WERI-Rb-1 (cell line): ENCODE data around the gene PARD3B.

Experiments used
- DNase-seq: peaks from one replicate; pipeline ENCODE4 v3.0.0-alpha.2; 2020
- H3K27ac ChIP-seq: fragments of 250-450 bp; sonication (Bioruptor Pico); 2 replicates; pipeline ENCODE4 v1.5.1; 2020; ENCODE audit warnings: mild to moderate bottlenecking, moderate library complexity
- H3K27me3 ChIP-seq: fragments of 250-450 bp; sonication (Bioruptor Pico); 2 replicates; pipeline ENCODE4 v1.5.1; 2021; ENCODE audit warnings: mild to moderate bottlenecking, low read depth, moderate library complexity; ENCODE audit not compliant: insufficient read depth, severe bottlenecking
- H3K36me3 ChIP-seq: fragments of 250-450 bp; sonication (Bioruptor Pico); 2 replicates; pipeline ENCODE4 v1.5.1; 2020; ENCODE audit warnings: mild to moderate bottlenecking, moderate library complexity
- H3K4me3 ChIP-seq: 2 replicates; pipeline ENCODE4 v1.5.1; 2011; ENCODE audit warnings: low read depth, mild to moderate bottlenecking, control low read depth, low read length
- H3K9me3 ChIP-seq: fragments of 250-450 bp; sonication (Bioruptor Pico); 2 replicates; pipeline ENCODE4 v1.5.1; 2021; ENCODE audit warnings: mild to moderate bottlenecking, moderate library complexity; ENCODE audit not compliant: severe bottlenecking
- TF ChIP-seq, protein P1 (sequence below): IDR thresholded peaks from 2 replicates; pipeline ENCODE4 v1.5.1; 2011; ENCODE audit warnings: low read depth, mild to moderate bottlenecking, control low read depth, inconsistent platforms, low read length

Gene PARD3B

DNA sequence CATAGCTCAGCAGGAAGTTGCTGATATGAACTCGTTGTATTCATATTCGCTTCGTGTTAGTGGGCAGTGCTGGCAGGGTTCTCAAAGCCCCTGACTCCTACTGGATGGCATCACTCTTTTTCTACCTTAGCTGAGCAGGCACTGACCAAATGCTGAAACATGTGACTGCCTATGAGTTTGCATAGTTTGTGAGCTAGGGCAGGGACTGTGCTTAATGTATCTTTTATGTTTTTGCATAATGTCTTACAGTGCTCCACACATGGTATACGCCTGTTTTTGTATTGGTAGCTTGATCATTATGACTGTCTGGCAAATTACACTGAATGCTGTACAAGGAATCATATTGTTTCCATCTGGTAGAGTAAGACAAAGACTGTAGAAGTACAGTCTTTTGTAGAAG lies 305.3 kb downstream of the PARD3B start:
- Histone ChIP-seq H3K36me3 (no peaks in the 10 kb centered on the region), H3K9me3 (no peaks in the 10 kb centered on the region), H3K27ac (no peak overlapping the region), H3K4me3 (no peak overlapping the region), H3K27me3 (no peaks in the 10 kb centered on the region)
- no peak for DNase-seq
- TF ChIP-seq, protein P1, sequence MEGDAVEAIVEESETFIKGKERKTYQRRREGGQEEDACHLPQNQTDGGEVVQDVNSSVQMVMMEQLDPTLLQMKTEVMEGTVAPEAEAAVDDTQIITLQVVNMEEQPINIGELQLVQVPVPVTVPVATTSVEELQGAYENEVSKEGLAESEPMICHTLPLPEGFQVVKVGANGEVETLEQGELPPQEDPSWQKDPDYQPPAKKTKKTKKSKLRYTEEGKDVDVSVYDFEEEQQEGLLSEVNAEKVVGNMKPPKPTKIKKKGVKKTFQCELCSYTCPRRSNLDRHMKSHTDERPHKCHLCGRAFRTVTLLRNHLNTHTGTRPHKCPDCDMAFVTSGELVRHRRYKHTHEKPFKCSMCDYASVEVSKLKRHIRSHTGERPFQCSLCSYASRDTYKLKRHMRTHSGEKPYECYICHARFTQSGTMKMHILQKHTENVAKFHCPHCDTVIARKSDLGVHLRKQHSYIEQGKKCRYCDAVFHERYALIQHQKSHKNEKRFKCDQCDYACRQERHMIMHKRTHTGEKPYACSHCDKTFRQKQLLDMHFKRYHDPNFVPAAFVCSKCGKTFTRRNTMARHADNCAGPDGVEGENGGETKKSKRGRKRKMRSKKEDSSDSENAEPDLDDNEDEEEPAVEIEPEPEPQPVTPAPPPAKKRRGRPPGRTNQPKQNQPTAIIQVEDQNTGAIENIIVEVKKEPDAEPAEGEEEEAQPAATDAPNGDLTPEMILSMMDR = no peak

DNA sequence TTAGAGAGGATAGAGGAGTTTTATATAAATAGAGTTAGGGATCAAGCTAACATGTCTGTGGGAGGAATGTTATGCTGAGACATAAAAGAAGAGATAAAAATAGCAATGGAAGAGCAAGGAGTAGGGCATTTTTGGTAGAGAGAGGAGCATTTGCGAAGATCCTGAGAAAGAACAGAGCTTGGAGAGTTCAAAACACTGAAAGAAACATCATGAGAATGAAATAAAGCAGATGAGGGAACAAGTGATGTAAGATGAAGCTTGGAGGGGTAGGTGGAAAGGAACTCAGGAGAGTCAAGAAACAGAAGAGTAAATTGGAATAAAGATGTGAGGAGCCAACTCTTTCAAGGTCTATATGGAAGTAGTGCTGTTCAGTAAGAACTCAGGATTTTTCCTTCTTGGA lies 308.6 kb downstream of the PARD3B start:
- H3K27me3 ChIP-seq = no peaks in the 10 kb centered on the region
- H3K4me3 ChIP-seq = no peak overlapping the region
- DNase-seq = no peak
- no peak overlapping the region for H3K27ac ChIP-seq
- no peaks in the 10 kb centered on the region for H3K9me3 ChIP-seq
- TF ChIP-seq, protein P1 = no peak
- H3K36me3 ChIP-seq = no peaks in the 10 kb centered on the region

DNA sequence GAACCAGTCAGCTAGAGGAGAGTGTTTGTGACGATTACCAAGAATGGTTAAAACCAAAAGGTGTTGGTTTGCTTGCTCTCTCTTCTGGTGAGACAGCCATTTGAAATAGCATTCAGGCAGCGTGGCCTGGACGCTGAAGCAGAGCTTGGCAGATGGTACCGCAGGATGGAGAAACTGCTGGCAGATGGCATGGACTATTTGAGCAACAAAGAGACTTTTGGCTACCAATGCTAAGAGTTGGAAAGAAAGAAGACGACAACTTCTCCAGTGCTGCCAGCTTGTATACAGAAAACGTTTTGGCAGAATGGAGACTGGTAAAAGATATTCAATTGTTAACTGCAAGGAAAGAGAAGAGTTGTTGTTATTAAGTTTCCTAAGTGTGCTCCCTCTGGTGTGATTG lies 315.0 kb downstream of the PARD3B start:
- DNase-seq = peak; percentile 56
- TF ChIP-seq, protein P1 = no peak
- H3K9me3 ChIP-seq = no peaks in the 10 kb centered on the region
- H3K27ac ChIP-seq = peak overlapping the region; percentile 6; the same call in 1 of the 2 replicates
- H3K4me3 ChIP-seq = no peak overlapping the region
- H3K36me3 ChIP-seq = no peaks in the 10 kb centered on the region
- no peaks in the 10 kb centered on the region for H3K27me3 ChIP-seq

DNA sequence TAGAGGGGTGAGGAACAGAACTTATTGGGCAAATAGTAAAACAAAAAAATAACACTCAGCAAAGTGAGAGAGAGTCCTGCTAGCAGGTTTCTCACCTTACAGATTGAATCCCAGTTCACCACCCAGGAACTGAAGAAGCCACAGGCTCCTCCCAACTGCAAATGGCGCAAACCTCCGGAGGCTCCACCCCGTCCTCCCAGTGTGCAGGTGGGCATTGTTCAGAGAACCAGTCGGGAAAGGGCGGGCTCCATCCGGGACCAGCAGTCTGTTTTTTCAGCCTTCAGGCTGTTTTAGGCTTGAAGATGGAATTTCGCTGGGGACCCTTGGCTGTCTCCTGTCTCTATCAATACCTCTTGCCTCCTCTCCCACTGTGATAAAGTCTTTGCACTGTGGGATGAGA lies 317.5 kb downstream of the PARD3B start:
- Histone ChIP-seq H3K36me3 (no peaks in the 10 kb centered on the region), H3K27me3 (no peaks in the 10 kb centered on the region), H3K9me3 (no peaks in the 10 kb centered on the region), H3K4me3 (no peak overlapping the region), H3K27ac (no peak overlapping the region)
- DNase-seq = no peak
- TF ChIP-seq, protein P1 = no peak

DNA sequence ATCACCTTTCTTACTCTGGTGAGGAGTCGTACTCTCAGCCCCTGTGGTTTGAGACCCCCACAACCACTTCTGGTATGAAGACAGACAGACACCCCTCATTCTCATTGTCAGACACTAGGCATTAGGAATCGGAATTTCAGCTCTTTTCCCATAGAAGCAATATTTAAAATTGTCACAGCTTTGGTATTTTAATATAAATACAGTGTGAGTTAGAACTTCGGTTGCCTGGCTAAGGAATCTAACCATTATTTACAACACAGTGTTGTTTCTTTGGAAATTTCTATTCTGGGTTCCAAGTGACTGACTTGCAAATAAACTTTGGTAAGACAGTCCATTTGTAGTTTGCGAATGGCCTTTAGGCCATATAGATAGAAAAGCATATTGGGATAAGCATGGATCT lies 318.1 kb downstream of the PARD3B start:
- Histone ChIP-seq H3K36me3 (no peaks in the 10 kb centered on the region), H3K9me3 (no peaks in the 10 kb centered on the region), H3K27ac (no peak overlapping the region), H3K4me3 (no peak overlapping the region), H3K27me3 (no peaks in the 10 kb centered on the region)
- DNase-seq = no peak
- TF ChIP-seq, protein P1 = no peak

DNA sequence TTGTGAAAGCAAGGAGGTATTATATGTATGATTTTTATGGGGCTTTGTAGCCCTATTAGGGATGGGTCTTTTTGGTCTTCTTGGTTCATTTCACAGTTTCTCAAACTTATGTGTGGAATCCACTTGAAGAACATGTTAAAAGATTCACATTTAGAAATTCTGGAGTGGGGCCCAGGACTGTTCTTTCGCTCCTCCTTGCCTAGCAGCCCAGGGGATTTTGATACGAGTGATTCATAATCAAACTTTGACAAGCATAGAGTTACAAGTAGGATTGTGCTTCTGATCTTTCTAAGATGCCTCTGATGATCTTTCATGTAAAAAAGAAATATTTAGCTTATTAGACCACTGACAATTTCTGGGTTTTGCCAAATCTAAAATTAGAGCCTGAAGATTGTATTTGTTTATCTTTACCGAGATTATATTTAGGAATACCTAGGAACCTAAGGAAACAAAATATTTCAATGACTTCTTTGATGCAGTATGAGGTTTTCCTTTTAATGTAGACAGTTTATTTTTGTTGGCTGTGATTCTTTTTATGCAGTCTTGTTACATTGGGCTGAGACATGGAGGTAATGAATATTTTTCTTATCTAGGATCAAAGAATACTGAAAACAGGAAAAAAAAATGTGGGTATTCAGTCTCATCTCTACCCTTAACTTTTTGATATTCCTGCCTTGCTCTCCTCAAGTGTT lies 324.0 kb downstream of the PARD3B start:
- DNase-seq = no peak
- no peaks in the 10 kb centered on the region for H3K27me3 ChIP-seq

More for the DNA sequence above, 324.0 kb downstream of the PARD3B start:
- Histone ChIP-seq H3K9me3 (no peaks in the 10 kb centered on the region), H3K4me3 (no peak overlapping the region), H3K27ac (no peak overlapping the region), H3K36me3 (no peaks in the 10 kb centered on the region)
- TF ChIP-seq, protein P1 = no peak
